Fibroblast of the conjunctiva (primary cell): ENCODE measurements around the gene DIPK2A.

ENCODE experiments used
- DNase-seq: peaks from one replicate; pipeline ENCODE4 v3.0.0-alpha.2; 2010; ENCODE audit warnings: low read depth

Gene DIPK2A

DNA sequence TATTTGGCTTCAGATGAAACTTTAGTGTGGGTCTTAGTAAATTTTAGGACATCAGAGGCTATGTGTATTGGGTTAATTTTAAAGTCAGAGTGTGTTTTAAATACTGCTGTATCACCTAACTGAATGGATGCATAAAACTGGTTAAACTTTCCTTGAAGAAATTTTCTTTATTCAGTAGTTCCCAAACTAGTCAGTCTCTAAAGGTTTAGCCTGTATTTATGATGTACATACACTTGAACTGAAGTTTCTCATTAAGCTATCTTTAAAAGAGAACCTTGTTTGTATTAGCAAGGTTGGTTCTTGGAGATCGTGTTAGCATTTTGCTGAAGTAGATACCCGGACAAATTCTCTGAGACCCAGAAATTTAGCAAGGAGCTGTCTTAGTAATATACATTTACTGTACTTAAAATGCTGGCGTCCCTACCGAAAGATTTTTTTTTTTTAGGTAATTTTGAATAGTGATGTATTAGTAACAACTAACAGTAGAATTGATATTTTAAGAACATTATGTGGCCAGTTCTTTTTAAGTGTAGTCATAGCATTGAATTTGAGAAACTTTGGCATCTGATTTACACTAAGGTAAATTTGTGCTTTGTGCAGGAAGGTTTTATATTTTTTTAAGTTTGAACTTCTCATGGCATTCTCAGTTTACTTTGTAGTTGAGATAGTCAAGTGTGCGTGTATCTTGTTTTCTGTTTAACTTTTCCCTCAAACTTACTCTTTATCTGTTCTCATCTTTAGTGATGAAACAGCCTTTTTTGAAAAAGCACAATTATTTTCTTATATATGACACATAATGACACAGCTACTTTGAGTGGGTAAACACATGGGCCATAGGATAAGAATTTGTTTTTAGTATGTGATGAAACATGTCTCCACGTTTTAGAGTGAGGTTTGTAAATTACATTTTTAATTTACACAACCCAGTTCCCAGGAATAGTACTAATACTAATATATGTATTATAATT lies 2.9 kb downstream of the DIPK2A start:
- no peak for DNase-seq

DNA sequence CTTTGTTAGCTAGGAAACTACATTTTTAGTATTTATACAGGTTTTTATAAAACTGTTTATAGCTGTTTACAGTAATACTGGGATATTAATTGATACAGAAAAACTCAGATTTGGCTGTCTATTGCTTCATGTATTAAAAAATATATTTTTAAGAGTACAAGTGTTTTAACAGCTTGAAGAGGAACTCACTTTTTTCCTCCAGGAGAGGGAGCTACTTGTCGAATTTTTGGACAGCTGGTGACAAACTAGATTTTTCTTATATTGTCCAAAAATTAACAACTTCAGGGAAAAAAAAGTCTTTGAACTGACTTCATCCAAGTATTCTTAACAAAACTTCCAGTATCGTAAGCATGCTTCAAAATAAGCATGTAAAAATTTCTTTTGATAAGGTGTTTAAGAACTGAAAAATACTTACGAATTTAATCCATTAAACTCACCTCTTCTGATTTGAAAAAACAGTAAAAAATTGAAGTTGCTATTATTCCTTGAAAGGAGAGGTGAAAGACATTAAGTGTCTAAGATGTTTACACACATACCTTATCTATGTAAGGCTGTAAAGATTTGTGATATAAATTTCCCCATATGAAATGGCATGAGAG lies 4.0 kb downstream of the DIPK2A start:
- DNase-seq: peak; percentile 77

DNA sequence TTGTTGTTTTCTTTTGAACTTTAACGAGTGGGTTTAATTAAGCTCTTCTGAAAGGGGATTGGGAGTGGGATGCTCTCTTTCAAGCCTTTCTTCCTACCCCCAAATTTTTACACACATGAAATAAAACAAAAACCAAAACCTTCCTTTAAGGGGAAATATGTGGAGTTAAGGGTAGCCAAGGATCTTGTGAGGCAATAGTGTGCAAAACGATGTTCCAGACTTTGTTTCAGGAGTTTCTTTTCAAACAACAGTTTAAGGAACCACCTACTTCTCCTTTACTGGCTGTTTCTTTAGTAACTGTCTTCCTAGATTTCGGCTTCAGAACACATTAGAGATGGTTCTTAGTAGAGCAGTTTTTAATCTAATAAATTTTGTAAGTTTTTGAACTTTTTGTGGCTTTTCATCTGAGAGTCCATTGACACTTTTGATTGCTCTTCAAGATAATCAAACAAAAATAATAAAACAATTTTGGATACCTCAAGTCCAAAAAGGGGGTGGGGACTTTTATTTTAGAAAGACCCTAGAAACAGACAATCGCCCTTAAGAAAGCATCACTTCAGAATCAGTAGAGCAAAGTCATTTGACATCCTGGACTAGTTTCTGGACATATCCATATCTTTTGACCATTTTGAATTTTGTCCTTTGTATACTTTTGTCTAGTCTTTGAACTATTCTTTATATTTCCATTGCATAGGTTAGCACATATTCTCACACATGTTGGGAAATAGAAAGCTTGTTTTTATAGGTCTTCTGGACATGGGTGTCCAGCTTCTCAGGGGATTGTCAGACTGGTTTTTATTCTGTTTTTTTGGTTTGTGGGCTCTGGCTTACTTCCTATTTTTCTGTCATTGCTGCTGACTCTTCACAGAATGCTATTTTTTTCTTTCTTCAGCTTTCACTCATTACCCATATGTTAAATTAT lies 6.0 kb downstream of the DIPK2A start:
- DNase-seq: peak; percentile 46

DNA sequence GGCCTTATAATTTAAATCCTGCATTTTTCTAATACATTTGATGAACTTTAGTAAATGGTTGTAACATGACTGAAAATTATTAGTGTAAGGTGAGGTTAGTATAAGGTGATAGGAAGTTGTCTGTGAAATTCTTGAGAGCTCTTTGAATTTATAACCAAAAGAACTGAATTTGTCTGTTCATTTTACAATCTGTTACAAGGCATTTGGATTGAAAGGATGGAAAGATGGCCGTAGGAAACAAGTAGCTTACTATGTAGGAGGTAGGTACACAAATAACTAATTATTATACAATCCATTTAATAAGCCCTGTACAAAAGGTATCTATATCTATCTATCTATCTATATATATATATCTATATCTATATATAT lies 6.6 kb downstream of the DIPK2A start:
- no peak for DNase-seq

DNA sequence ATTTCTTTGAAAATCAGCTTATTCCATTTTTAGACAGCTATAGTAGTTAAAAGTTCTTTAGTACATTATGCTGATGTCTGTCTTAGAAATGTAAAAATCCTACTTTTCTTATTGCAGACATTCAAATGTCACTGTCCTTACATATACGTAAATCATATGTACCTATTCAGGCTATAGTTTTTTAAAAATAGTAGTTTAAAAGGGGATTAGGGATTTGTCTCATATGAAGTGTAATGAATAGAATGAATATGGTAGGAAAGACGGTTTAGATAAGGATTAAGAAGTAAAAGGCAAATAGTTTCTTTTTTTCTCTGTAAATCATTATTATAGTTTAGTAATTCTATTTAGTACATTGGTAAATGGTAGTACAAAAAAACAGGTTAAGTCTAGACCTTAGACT lies 7.4 kb downstream of the DIPK2A start:
- no peak for DNase-seq

DNA sequence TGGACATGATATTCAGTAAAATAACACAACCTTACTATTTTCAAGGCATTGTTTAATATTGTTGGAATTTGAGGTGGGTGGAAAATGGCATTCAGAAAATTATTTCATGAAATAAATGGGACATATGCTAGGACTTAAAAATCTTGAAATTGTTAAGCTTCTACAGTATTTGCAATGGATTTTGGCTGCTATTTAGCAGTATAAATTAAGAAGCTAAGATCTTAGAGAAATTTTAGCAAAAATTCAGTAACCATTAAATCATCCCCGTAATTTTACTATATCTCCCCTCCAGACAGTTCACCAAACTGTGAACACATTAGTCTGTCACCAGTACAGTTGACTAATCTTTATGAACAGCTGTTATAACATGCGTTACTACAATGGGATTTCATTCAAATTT lies 8.2 kb downstream of the DIPK2A start:
- DNase-seq: no peak

DNA sequence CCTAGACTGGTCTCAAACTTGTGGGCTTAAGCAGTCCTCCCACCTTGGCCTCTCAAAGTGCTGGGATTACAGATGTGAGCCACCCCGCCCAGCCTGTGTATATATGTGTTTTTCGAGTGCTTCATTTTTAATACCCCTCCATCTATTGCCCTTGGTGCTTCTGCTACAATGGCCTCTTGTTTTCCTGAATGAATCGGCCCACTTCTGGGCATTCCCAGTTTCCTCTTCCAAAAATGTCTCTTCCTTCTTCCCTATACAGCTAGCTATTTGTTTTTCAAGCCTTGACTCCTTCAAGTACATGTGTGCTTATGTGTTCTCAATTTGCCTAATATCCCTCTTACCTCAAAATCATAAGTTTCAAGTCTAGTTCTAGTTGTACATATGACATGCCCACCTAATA lies 16.7 kb downstream of the DIPK2A start:
- DNase-seq: no peak

DNA sequence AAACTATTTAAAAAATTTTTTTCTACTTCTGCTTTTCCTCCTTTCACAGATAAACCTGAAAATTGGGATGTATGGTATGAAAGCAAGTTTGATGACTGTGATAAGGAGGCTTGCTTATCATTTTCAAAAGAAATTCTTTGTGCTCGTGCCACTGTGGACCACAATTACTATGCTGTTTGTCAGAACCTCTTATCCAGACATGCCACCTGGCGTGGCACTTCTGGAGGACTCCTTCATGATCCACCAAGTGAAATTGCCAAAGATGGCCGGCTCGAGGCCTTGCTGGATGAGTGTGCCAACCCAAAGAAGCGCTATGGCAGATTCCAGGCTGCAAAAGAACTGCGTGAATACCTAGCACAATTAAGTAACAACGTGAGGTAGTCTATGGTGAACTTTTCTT lies 17.8 kb downstream of the DIPK2A start:
- no peak for DNase-seq

DNA sequence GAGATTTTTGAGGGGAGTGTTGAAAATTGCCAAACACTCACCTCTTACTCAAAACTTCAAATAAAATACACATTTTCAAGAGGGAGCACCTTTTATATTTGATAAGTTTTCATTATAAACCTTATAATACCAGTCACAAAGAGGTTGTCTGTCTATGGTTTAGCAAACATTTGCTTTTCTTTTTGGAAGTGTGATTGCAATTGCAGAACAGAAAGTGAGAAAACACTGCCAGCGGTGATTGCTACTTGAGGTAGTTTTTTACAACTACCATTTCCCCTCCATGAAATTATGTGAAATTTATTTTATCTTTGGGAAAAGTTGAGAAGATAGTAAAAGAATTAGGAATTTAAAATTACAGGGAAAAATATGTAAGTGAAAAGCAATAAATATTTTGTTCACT lies 20.1 kb downstream of the DIPK2A start:
- DNase-seq: no peak

DNA sequence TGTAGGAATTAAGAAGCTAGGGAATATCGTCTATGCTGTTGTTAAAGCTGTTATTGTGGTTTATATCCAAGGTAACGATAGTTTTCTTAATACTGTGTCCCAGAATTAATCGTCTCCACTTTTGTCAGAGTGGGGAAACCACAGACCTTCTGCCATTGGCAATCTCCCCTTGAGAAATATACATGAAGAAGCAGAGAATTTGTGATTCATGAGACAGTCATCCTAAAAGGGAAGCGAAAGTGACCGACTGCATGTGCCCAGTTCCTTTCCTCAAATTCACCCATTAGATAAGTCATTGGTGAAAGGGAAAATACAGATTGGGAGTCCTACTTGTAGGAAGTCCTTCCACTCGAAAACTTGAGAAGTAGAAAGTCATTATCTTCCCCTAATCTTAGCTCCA lies 26.6 kb downstream of the DIPK2A start:
- DNase-seq: no peak

DNA sequence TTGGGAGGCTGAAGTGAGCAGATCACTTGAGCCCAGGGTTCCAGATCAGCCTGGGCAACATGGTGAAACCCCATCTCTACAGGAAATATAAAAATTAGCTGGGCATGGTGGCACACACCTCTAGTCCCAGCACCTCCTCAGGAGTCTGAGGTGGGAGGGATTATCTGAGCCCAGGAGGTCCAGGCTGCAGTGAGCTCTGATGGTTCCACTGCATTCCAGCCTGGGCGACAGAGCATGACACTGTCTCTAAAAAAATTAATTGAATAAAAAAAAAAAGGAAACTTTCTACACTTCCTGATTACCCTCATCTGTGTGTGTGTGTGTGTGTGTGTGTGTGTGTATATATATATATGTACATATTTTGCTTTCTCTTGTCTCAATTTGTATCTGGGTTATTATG lies 31.4 kb downstream of the DIPK2A start:
- no peak for DNase-seq

DNA sequence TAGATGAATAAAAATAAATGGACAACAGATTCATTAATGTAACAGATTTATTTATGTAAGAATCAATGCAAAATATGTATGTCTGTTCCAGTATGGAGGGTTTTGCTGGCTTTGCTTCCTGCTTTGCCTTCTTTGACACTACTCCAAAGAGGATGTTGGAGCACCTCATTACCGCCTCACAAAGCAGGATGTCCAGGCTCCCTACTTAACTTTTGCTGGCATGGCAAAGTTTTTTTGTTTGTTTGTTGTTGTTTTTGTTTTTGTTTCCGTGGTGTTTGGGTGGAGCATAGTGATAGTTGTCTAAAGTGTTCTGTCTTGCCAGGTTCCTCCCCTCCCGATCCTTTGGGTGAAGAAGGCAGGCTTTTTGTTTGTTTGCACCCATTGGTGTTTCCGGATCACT lies 38.7 kb downstream of the DIPK2A start:
- DNase-seq: no peak

DNA sequence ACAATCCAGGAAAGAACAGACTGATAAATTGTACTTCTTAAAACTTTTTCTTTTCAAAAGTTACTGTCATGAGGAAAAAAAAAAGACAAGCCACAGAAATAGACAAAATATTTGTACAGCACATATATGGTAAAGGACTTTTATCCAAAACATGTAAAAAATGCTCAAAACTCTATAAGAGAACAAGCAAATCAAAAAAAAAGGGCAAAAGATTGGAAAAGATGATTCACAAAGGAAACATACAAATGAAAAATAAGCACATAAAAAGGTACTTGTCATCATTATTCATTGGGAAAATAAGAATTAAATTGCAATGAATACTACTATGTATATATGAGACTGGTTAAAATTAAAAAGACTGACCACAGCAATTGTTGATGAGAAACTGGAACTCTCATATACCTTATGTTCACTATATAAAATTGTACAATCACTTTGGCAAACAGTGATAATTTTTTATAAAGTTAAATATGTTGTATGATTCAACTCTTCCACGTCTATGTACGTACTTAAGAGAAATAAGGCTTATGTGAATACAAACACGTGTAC lies 39.7 kb downstream of the DIPK2A start:
- no peak for DNase-seq

DNA sequence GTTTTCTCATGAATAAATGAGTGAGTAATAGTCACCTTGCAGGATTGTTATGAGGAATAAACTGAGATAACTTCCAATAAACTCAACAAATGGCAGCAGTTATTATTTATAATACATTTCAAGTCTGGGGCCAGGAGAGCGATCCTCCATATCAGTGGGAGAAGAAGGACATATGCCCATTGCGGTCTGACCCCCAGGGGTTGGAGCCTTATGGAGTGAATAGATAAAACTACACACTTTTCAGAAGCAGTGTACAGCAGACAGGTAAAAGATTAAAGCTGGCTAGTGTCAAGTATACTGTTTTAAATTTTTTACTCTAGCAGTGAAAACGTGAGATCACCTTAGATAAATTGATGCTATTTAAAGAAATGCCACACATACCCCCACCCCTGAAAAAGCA lies 43.5 kb downstream of the DIPK2A start:
- DNase-seq: no peak

DNA sequence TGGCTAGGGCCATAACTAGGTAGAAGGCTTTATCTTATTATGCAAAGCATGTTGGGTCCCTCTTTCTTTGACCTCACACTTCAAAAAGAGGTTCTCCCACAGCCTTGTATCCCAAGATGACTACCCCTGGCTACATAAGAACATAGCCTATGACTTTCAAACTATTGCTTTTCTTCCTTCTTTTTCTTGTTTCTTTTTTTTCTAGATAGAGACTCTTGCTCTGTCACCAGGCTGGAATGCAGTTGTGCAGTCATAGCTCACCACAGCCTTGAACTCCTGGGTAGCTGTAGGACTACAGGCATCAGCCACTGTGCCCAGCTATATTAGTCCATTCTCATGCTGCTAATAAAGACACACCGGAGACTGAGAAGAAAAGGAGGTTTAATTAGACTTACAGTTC lies 47.2 kb downstream of the DIPK2A start:
- peak; percentile 6 for DNase-seq
